PC-3 (cell line): ENCODE measurements around the gene CAMK1D. TPM values are rescaled to one million over a fixed set of nuclear protein-coding genes. Genes with fewer than 3 reads are reported as not detected.

Experiments used
- ATAC-seq: fragments of 200-7000 bp; cut with Tn5 transposase; 2 replicates; pipeline ENCODE4 v1.9.1; 2020; ENCODE audit warnings: mild to moderate bottlenecking, moderate library complexity
- BruUV-seq: library from RNA; stranded (reverse); fragments of 400-500 nt; replicated peaks from 2 replicates; lab custom pipeline; 2021; lab: Mats Ljungman, UMichigan
- CTCF ChIA-PET: fragments of 300-600 bp; sonication (Branson Sonifier 250); formaldehyde crosslinking; loops from one replicate; lab custom pipeline; 2022; ENCODE audit warnings: antibody characterized with exemption; lab: Charles Lee
- POLR2A ChIA-PET: fragments of 300-600 bp; sonication (Branson Sonifier 250); formaldehyde crosslinking; loops from one replicate; lab custom pipeline; 2022; ENCODE audit warnings: antibody characterized with exemption; ENCODE audit not compliant: unreplicated experiment; lab: Charles Lee
- DNase-seq: peaks from one replicate; pipeline ENCODE4 v3.0.0-alpha.2; 2015
- H2AFZ ChIP-seq: fragments of 300-600 bp; sonication (generic); 2 replicates; pipeline ENCODE4 v1.6.0; 2016; ENCODE audit warnings: antibody characterized with exemption, low read length
- H3F3A ChIP-seq: fragments of 300-600 bp; sonication (generic); one replicate; pipeline ENCODE4 v1.6.0; 2017; ENCODE audit warnings: antibody characterized with exemption, low read length, control low read depth, mild to moderate bottlenecking; ENCODE audit not compliant: unreplicated experiment
- H3K27ac ChIP-seq: fragments of 300-600 bp; sonication (generic); 2 replicates; pipeline ENCODE4 v1.5.1; 2016; ENCODE audit warnings: mild to moderate bottlenecking, low read length
- H3K27me3 ChIP-seq: fragments of 300-600 bp; sonication (generic); 2 replicates; pipeline ENCODE4 v1.6.1; 2016; ENCODE audit warnings: low read length, mixed read lengths
- H3K36me3 ChIP-seq: fragments of 300-600 bp; sonication (generic); 2 replicates; pipeline ENCODE4 v1.6.1; 2016; ENCODE audit warnings: low read depth, mixed run types, low read length, mixed read lengths
- H3K4me1 ChIP-seq: fragments of 300-600 bp; sonication (generic); 2 replicates; pipeline ENCODE4 v1.5.1; 2016; ENCODE audit warnings: low read length; ENCODE audit not compliant: insufficient read depth
- H3K4me2 ChIP-seq: fragments of 300-600 bp; sonication (generic); 2 replicates; pipeline ENCODE4 v1.6.0; 2016; ENCODE audit warnings: low read length
- H3K4me3 ChIP-seq: fragments of 300-600 bp; sonication (generic); 2 replicates; pipeline ENCODE4 v1.5.1; 2016; ENCODE audit warnings: mild to moderate bottlenecking, low read length, mixed read lengths
- H3K79me2 ChIP-seq: fragments of 300-600 bp; sonication (generic); 2 replicates; pipeline ENCODE4 v1.6.1; 2017; ENCODE audit warnings: low read length, mixed read lengths
- H3K9ac ChIP-seq: fragments of 300-600 bp; sonication (generic); 2 replicates; pipeline ENCODE4 v1.6.0; 2016; ENCODE audit warnings: mild to moderate bottlenecking, low read length
- H3K9me2 ChIP-seq: fragments of 300-600 bp; sonication (generic); replicated peaks from 2 replicates; pipeline ENCODE4 v1.6.1; 2016; ENCODE audit warnings: mixed run types, low read length, mixed read lengths
- H3K9me3 ChIP-seq: fragments of 300-600 bp; sonication (generic); 2 replicates; pipeline ENCODE4 v1.6.1; 2016; ENCODE audit warnings: low read length, mixed read lengths
- H4K20me1 ChIP-seq: fragments of 300-600 bp; sonication (generic); 2 replicates; pipeline ENCODE4 v1.6.1; 2016; ENCODE audit warnings: low read length, mixed read lengths
- EZH2 ChIP-seq: fragments of 300-600 bp; sonication (generic); IDR thresholded peaks from one replicate; pipeline ENCODE4 v1.6.1; 2017; ENCODE audit warnings: antibody characterized with exemption, mild to moderate bottlenecking, low read length; ENCODE audit not compliant: unreplicated experiment
- EZH2phosphoT487 ChIP-seq: fragments of 300-600 bp; sonication (generic); IDR thresholded peaks from 2 replicates; pipeline ENCODE4 v1.6.1; 2018; ENCODE audit warnings: mild to moderate bottlenecking, antibody characterized with exemption, low read length, borderline replicate concordance
- intact Hi-C: fragments of 100-400 bp; cut with micrococcal nuclease; formaldehyde crosslinking; loops from 2 replicates; pipeline ENCODE4 v1.9.0; 2023
- total RNA-seq: library from RNA; depleted of rRNA; stranded (reverse); fragments of >200 nt; gene quantifications from 2 replicates; pipeline ENCODE4 v1.2.3, GENCODE V29; 2014
- TF ChIP-seq, protein P1 (sequence below): fragments of 300-600 bp; sonication (generic); conservative IDR thresholded peaks from 2 replicates; pipeline ENCODE4 v1.5.1; 2017; ENCODE audit warnings: antibody characterized with exemption, low read depth, mild to moderate bottlenecking, low read length

Gene CAMK1D
- total RNA-seq, 1 experiment from 2014 or later = 1.3 TPM

GRCh38 chr10:12503311-12503710 is 154.0 kb downstream of the CAMK1D start:
- H2AFZ ChIP-seq = no peak overlapping the region
- H3K4me2 ChIP-seq = no peak overlapping the region
- no peak overlapping the region for H3K4me3 ChIP-seq
- POLR2A ChIA-PET = no interaction called here
- no peaks in the 10 kb centered on the region for H3K4me1 ChIP-seq
- no peaks in the 10 kb centered on the region for H3K79me2 ChIP-seq
- H3K9me3 ChIP-seq = no peaks in the 10 kb centered on the region
- no peak overlapping the region for H3K9ac ChIP-seq
- H3K27me3 ChIP-seq = no peaks in the 10 kb centered on the region
- H3F3A ChIP-seq = no peaks in the 10 kb centered on the region
- H3K27ac ChIP-seq = no peak overlapping the region
- no TSS peak for BruUV-seq
- no peak for DNase-seq
- H4K20me1 ChIP-seq = no peaks in the 10 kb centered on the region
- no peaks in the 10 kb centered on the region for H3K36me3 ChIP-seq
- CTCF ChIA-PET = no interaction called here
- intact Hi-C loops = no loop called here
- no peak for ATAC-seq
- no peak for TF ChIP-seq EZH2
- TF ChIP-seq, protein P1, sequence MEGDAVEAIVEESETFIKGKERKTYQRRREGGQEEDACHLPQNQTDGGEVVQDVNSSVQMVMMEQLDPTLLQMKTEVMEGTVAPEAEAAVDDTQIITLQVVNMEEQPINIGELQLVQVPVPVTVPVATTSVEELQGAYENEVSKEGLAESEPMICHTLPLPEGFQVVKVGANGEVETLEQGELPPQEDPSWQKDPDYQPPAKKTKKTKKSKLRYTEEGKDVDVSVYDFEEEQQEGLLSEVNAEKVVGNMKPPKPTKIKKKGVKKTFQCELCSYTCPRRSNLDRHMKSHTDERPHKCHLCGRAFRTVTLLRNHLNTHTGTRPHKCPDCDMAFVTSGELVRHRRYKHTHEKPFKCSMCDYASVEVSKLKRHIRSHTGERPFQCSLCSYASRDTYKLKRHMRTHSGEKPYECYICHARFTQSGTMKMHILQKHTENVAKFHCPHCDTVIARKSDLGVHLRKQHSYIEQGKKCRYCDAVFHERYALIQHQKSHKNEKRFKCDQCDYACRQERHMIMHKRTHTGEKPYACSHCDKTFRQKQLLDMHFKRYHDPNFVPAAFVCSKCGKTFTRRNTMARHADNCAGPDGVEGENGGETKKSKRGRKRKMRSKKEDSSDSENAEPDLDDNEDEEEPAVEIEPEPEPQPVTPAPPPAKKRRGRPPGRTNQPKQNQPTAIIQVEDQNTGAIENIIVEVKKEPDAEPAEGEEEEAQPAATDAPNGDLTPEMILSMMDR = no peak
- TF ChIP-seq EZH2phosphoT487 = no peak
- no peaks in the 10 kb centered on the region for H3K9me2 ChIP-seq

DNA sequence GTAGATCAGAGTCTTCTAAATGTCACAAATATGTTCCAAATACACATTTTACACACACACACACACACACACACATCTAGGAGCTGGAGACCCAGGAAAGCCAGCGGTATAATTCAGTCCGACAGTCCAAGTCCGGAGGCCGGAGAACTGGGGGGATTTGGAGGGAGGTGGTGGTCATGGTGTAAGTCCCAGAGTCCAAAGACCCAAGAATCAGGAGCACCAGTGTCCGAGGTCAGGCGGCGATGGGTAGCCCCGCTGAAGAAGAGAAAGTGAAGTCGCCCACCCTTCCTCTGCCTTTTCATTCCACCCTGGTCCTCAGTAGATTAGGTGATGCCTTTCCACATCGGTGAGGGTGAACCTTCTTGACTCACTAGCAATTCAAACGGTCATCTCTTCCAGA is 154.8 kb downstream of the CAMK1D start:
- Histone ChIP-seq H3K4me3 (no peak overlapping the region), H3K4me2 (no peak overlapping the region), H2AFZ (no peak overlapping the region), H3K9ac (no peak overlapping the region), H3K4me1 (no peaks in the 10 kb centered on the region), H3F3A (no peaks in the 10 kb centered on the region), H3K9me3 (no peaks in the 10 kb centered on the region), H4K20me1 (no peaks in the 10 kb centered on the region), H3K36me3 (no peaks in the 10 kb centered on the region), H3K9me2 (no peaks in the 10 kb centered on the region), H3K27me3 (no peaks in the 10 kb centered on the region), H3K27ac (no peak overlapping the region), H3K79me2 (no peaks in the 10 kb centered on the region)
- ChIA-PET CTCF (no interaction called here), POLR2A (no interaction called here)
- BruUV-seq = no TSS peak
- no peak for DNase-seq
- ATAC-seq = no peak
- intact Hi-C loops = no loop called here
- TF ChIP-seq, protein P1 = no peak
- no peak for TF ChIP-seq EZH2
- no peak for TF ChIP-seq EZH2phosphoT487

DNA sequence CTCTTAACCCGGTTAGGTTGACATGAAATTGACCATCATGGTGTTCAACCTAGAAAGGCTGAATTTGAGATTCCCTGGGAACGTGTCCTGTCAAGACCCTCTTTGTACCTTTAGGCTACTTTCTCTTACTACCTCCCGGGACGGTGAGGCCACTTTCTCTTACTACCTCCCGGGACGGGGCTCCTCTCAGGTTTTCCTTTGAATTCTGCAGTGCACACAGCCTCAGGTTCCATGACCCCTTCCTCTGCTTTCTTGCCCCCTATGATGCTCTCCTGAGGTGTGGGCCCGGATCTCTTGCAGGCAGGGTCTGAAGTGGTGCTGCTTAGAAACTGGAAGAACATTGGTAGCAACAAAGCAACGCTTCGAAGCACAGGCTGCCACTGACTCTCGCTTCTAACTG is 155.3 kb downstream of the CAMK1D start:
- CTCF ChIA-PET = no interaction called here
- H3K27ac ChIP-seq = no peak overlapping the region
- H3K4me3 ChIP-seq = no peak overlapping the region
- DNase-seq = no peak
- ATAC-seq = no peak
- TF ChIP-seq, protein P1 = no peak
- TF ChIP-seq EZH2phosphoT487 (no peak), EZH2 (no peak)
- H3K9me3 ChIP-seq = no peaks in the 10 kb centered on the region
- intact Hi-C loops = no loop called here
- no peak overlapping the region for H2AFZ ChIP-seq
- no peak overlapping the region for H3K9ac ChIP-seq
- H3K79me2 ChIP-seq = no peaks in the 10 kb centered on the region
- H3F3A ChIP-seq = no peaks in the 10 kb centered on the region
- no peaks in the 10 kb centered on the region for H3K36me3 ChIP-seq
- H4K20me1 ChIP-seq = no peaks in the 10 kb centered on the region
- H3K4me1 ChIP-seq = no peaks in the 10 kb centered on the region
- POLR2A ChIA-PET = no interaction called here
- BruUV-seq = no TSS peak
- no peaks in the 10 kb centered on the region for H3K27me3 ChIP-seq
- no peaks in the 10 kb centered on the region for H3K9me2 ChIP-seq
- no peak overlapping the region for H3K4me2 ChIP-seq
